Heart left ventricle (tissue), 16 donors: ENCODE data around the gene DTYMK. TPM values are rescaled to one million over a fixed set of nuclear protein-coding genes. Genes with fewer than 3 reads are reported as not detected.

ENCODE experiments used
- ATAC-seq, 4 donors: fragments of 200-7000 bp; cut with Tn5 transposase; one replicate each; pipeline ENCODE4 v1.9.1; 2020 to 2022; ENCODE audit warnings: moderate library complexity in 4 of 4, mild to moderate bottlenecking in 3 of 4, moderate number of reproducible peaks in 1 of 4
- DNase-seq, 5 donors: peaks; one replicate each; pipeline ENCODE4 v3.0.0-alpha.2; 2020
- H3K27ac ChIP-seq, 12 donors: fragments of 200-600 bp; sonication (generic) in 4 of 12; one replicate each; pipeline versions ENCODE4 v1.5.0 to v1.8.0; 2016 to 2022; ENCODE audit warnings: mild to moderate bottlenecking in 2 of 12
- H3K27me3 ChIP-seq, 9 donors: fragments of 200-600 bp; sonication (generic) in 2 of 9; one replicate each; pipeline versions ENCODE4 v1.5.1 to v1.8.0; 2016 to 2022; ENCODE audit warnings: mild to moderate bottlenecking in 3 of 9
- H3K36me3 ChIP-seq, 9 donors: fragments of 200-600 bp; sonication (generic) in 2 of 9; one replicate each; pipeline versions ENCODE4 v1.5.0 to v1.8.0; 2018 to 2022; ENCODE audit warnings: mild to moderate bottlenecking in 2 of 9
- H3K4me1 ChIP-seq, 12 donors: fragments of 200-600 bp; sonication (generic) in 4 of 12; one replicate each; pipeline versions ENCODE4 v1.5.0 to v1.8.0; 2016 to 2022; ENCODE audit warnings: mild to moderate bottlenecking in 3 of 12
- H3K4me3 ChIP-seq, 12 donors: fragments of 200-600 bp; sonication (generic) in 4 of 12; one replicate each; pipeline versions ENCODE4 v1.5.0 to v1.8.0; 2017 to 2022; ENCODE audit warnings: mild to moderate bottlenecking in 9 of 12, moderate library complexity in 4 of 12
- H3K9me3 ChIP-seq, 12 donors: fragments of 200-600 bp; sonication (generic) in 4 of 12; one replicate each; pipeline versions ENCODE4 v1.5.0 to v1.8.0; 2016 to 2022; ENCODE audit warnings: mild to moderate bottlenecking in 1 of 12
- CTCF ChIP-seq, 12 donors: fragments of 200-600 bp; sonication (generic) in 4 of 12; IDR thresholded peaks; one replicate each; pipeline versions ENCODE4 v1.5.0 to v1.8.0; 2018 to 2022; ENCODE audit warnings: antibody characterized with exemption in 12 of 12, mild to moderate bottlenecking in 5 of 12
- POLR2A ChIP-seq, 2 donors: fragments of 450-650 bp; IDR thresholded peaks; one replicate each; pipeline ENCODE4 v1.6.1; 2017; ENCODE audit warnings: antibody characterized with exemption in 2 of 2, mild to moderate bottlenecking in 2 of 2, moderate library complexity in 2 of 2
- WGBS, 4 donors: extraction: QIAGEN DNeasy Blood & Tissue Kit in 2 of 4; methylation state at CpG; one replicate each; pipeline versions ENCODE4 v1.1.5 to v1.1.7; 2013 to 2018; 5-methylcytosine and 5-hydroxymethylcytosine counted together
- intact Hi-C, 10 donors: fragments of 100-400 bp; cut with DNase I; formaldehyde crosslinking; loops; one replicate each; pipeline versions ENCODE4 v1.11.1 to v1.14.2; 2022
- polyA plus RNA-seq, 2 donors: library from polyadenylated mRNA; stranded (reverse); fragments of 200-250 nt; gene quantifications; one replicate each; pipeline ENCODE4 v1.2.3, GENCODE V29; 2013
- total RNA-seq, 9 donors: library from RNA; depleted of rRNA in 2 of 9; stranded (reverse); fragments of >200 nt in 2 of 9; fragmentation: NEBNext Ultra II Directional in 3 of 9; extraction: Animal tissue kit (Norgen Biotek cat#: 25700) in 3 of 9; gene quantifications; one replicate each; pipeline versions ENCODE4 v1.1.0 to v1.2.4, GENCODE V29; 2016 to 2023
- donor health status: ischemic (EF 13 %, LVEDD 7.1; RV severe dilation, severe dysfunction).
- donor health status: healthy with polysubstance abuse.
- donor health status: DM: no; HTN: yes; CAD: no.
- donor health status: DM: no; HTN: no; CAD: no.
- donor health status: ischemic (EF 25% LVEDD 6.9; RV normal size, moderate dysfunction).
- donor health status: ischemic (EF 25% LVEDD 5.7; RV mildly dilated, moderate dysfunction).
- donor health status: healthy.
- donor health status: DM: yes; HTN: yes; CAD: no.
- donor health status: ischemic (EF 35%, LVEDD 5.7; RV mildly dilated, moderate dysfunction).
- donor health status: nonischemic (EF 11% LVEDD 7.7; RV severe dilation, severe dysfunction).
- donor health status: DM: yes; HTN: yes; CAD: no.
- donor health status: PGD.
- donor health status: ischemic (EF 29% LVEDD 5.4; RV normal size, mild dysfunction).
- donor health status: nonischemic (EF 23%, LVEDD 6.1; RV moderate dilation, normal function).

The DTYMK gene
- total and polyA plus RNA-seq, 11 donors, result 7.5 to 21.0 (median 8.9) TPM

DNA sequence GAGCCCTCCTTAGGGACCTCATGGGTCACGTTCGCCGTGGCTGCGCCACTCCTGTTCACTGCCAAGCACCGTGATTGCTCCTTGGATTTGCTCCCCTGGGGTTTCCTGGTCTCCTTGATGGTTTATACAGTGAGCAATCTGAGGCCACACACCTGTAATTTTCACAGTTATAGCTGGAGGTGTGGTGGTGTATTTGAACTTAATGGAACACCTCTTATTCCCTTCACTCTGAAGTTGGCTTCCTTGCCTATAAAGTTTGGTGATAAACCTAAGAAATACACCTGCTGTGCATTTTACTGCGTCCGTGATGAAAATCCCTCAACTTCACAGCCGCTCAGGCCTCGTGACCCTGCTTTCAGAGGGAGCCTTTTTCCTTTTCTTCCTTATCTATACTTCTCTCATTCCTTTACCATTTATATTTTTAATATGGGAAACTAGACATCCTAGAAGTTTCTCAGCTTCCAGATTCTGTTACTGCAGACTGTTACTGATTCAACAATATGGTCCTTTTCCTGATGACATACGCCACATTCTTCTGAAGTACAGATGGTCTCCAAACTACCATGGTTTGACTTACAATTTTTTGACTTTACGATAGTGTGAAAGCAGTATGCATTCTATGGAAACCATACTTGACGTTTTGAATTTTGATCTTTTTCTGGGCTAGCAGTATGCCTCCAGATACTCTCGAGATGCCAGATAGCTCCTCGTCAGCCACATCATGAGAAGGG lies 40.5 kb downstream of the DTYMK start:
- H3K4me3 ChIP-seq, result no peak overlapping the region
- TF ChIP-seq POLR2A (IDR thresholded peaks at IDR 0.05) (no peak), CTCF (IDR thresholded peaks at IDR 0.05) (no peak)
- ATAC-seq (no peak), DNase-seq (no peak)
- peaks cover 0 to 42% (median 16%) of the 10 kb centered on the region in 12 donors for H3K4me1 ChIP-seq
- no peak overlapping the region for H3K27ac ChIP-seq
- H3K27me3 ChIP-seq, result no peaks in the 10 kb centered on the region
- WGBS, 4 donors, result 80 to 87% (median 85%) methylated on average over 13 to 14 of the region's 14 CpGs
- intact Hi-C loops, result no loop called here
- no peaks in the 10 kb centered on the region for H3K9me3 ChIP-seq
- H3K36me3 ChIP-seq, result peaks cover 0 to 15% (median 3%) of the 10 kb centered on the region in 9 donors

DNA sequence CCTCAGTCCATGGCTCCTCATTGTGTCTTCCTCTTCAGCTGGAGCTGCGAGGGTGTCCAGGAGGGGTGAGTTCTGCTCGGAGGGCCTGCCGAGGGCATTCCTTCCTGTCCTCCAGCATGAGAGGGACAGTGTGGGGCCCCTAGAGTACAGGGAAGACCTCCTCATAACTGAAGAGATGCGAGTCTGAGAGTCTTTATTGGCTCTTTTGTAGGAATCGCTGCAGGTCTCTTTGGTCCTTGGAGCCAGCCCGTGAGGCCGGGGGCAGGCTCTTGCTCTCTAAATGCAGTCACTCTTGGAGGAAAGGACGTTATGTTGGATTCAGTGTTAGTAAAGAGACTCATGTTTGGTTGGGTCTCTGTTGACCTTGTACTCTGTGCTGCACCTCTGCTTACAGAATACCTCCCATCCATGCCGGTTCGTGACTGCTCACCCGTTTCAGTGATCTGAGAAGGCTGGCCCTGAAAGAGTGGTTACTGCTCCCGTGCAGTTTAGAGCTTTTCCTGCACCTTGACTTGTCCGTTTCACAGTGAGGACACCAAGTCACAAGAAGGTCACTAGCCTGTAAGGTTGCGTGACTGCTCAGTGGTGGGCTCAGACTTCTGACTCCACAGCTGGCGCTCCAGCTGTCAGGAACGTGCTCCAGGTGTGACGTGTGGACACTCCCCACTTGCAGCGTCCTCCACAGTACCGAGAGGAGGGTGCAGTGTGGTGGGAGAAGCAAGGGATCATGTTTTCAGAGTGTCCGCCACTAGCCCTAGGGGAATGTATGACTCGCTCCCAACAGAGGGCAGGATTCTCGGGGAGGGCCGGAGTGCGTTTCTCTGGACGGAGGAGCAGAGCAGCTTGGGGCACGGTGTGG lies 41.3 kb downstream of the DTYMK start:
- ATAC-seq (peak in 1 of 4 donors; percentile 7), DNase-seq (no peak)
- Histone ChIP-seq H3K27me3 (no peaks in the 10 kb centered on the region), H3K9me3 (no peaks in the 10 kb centered on the region), H3K27ac (no peak overlapping the region), H3K4me1 (peaks cover 0 to 50% (median 20%) of the 10 kb centered on the region in 12 donors), H3K4me3 (no peak overlapping the region), H3K36me3 (peaks cover 0 to 9% (median 0%) of the 10 kb centered on the region in 9 donors)
- intact Hi-C loops, result no loop called here
- TF ChIP-seq CTCF (IDR thresholded peaks at IDR 0.05) (no peak), POLR2A (IDR thresholded peaks at IDR 0.05) (no peak)
- WGBS, 4 donors, result 87 to 90% (median 89%) methylated on average over 23 to 26 of the region's 26 CpGs

DNA sequence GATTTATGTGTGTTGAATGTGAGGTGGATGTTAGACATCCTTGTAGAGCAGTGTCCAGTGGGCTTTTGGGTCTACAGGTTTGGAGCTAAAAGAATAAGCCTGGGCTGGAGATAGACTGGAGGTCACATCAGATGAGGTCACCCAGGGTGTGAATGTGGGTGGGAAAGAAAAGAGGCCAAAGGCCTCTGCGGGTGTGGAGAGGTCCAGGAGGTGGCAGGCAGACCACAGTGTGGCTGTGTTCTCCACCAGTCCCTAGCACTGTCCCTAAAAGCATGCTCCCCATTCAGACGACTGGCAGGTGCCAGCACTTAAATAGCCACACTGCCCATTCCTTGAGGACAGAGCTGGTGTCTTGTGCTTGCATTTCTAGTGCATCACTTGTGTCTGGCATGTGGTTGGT lies 45.0 kb downstream of the DTYMK start:
- TF ChIP-seq CTCF (IDR thresholded peaks at IDR 0.05) (no peak), POLR2A (IDR thresholded peaks at IDR 0.05) (no peak)
- intact Hi-C loops, result no loop called here
- Histone ChIP-seq H3K4me1 (peaks cover 8 to 51% (median 34%) of the 10 kb centered on the region in 12 donors), H3K9me3 (peaks cover 0 to 4% (median 0%) of the 10 kb centered on the region in 12 donors), H3K27ac (peak overlapping the region in 1 of 12 donors; percentile 38), H3K27me3 (no peaks in the 10 kb centered on the region), H3K36me3 (peaks cover 0 to 9% (median 0%) of the 10 kb centered on the region in 9 donors), H3K4me3 (no peak overlapping the region)
- WGBS, 4 donors, result 32 to 51% (median 39%) methylated on average over 2 of the region's 2 CpGs
- DNase-seq, result no peak
- peak in 1 of 4 donors; percentile 8 for ATAC-seq
